CD4-positive, alpha-beta T cell treated with Interleukin-4 for 4 hours (primary cell): ENCODE data around the gene GBF1.

Source experiments
- DNase-seq: peaks from one replicate; pipeline ENCODE4 v3.0.0-alpha.2; 2020

The GBF1 gene

GRCh38 chr10:102396730-102397151, 151.4 kb downstream of the GBF1 start:
- no peak for DNase-seq

GRCh38 chr10:102397222-102398171, 152.2 kb downstream of the GBF1 start:
- no peak for DNase-seq

GRCh38 chr10:102398172-102399020, 153.1 kb downstream of the GBF1 start:
- DNase-seq, result no peak

- DNase-seq, result peak; percentile 84
Observed at GRCh38 chr10:102399217-102400021, 154.1 kb downstream of the GBF1 start.

- DNase-seq, result no peak
Observed at GRCh38 chr10:102400076-102400475, 154.7 kb downstream of the GBF1 start.

- DNase-seq, result no peak
Observed at GRCh38 chr10:102400598-102401341, 155.4 kb downstream of the GBF1 start.

- DNase-seq, result no peak
Observed at GRCh38 chr10:102401342-102401654, 156.0 kb downstream of the GBF1 start.

DNA sequence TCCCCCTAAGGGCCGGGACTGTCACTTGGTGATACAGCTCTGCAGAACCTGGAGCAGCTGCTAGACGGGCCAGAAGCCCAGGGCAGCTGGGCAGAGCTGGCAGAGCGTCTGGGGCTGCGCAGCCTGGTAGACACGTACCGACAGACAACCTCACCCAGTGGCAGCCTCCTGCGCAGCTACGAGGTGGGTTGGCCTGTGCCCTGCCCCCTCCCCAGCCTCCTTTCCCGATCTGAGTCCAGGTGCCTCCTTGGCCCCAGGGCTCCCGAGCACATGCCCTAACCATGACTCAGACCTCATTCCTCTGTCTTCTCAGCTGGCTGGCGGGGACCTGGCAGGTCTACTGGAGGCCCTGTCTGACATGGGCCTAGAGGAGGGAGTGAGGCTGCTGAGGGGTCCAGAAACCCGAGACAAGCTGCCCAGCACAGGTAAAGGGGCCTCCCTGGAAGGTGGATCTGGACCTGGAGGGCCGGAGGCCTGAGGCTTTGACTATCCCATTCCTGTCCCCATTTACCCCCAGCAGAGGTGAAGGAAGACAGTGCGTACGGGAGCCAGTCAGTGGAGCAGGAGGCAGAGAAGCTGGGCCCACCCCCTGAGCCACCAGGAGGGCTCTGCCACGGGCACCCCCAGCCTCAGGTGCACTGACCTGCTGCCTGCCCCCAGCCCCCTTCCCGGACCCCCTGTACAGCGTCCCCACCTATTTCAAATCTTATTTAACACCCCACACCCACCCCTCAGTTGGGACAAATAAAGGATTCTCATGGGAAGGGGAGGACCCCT, 156.6 kb downstream of the GBF1 start:
- no peak for DNase-seq

GRCh38 chr10:102402512-102402896, 157.2 kb downstream of the GBF1 start:
- no peak for DNase-seq

DNA sequence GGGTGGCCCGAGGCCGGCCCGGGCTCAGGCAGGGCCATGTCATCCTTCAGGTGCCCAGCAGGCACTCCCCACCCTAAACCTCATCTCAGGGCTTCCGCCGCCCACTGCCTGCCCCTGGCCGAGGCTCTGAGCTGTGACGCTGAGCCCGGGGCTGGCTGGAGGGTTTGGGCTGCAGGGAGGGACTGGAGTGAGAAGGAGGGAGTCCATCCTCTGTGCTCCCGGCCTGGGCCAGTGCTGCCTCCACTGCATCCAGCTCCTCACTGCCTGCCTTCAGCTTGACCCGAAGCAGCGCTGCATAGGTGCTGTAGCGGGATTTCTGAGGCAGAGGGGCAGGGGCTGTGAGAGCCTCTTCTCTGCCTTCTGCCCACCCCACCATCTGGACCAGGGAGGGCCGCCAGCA, 157.8 kb downstream of the GBF1 start:
- no peak for DNase-seq

DNA sequence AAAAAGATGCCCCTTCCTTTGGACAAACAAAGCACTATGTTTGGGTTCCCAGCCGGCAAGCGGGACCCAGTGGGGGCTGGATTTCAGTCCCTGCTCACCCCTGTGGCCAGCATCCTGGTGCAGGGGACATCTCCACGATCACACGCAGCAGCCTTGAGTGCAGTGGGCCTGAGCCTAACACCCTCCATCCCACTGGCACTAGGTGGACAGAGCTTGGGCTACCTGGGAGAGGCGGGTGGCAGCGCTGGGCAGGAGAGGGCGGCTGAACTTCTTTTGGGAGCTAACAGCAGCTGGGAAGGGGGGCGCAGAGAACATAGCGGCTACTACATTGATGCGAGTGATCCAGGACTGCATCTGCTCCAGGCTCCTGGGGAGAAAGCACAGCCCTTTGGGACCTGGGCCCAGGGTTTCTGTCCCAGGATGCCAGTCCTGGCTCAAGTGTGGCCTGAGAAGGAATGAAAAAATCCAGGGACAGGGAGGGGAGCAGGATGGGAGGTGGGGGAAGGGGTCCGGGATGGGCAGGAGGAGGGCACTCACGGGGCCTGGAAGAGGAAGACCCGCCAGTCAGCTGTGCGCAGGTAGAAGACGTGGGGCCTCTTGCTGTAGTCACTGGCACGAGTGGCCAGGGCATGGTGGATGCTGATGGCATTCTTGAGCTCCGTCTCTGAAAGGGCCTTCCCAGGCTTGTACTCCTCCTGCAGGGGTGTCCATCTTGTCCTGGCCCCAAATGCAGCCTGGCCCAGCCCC, 159.2 kb downstream of the GBF1 start:
- no peak for DNase-seq

- DNase-seq, result no peak
Observed at GRCh38 chr10:102405108-102405571, 159.8 kb downstream of the GBF1 start.

DNA sequence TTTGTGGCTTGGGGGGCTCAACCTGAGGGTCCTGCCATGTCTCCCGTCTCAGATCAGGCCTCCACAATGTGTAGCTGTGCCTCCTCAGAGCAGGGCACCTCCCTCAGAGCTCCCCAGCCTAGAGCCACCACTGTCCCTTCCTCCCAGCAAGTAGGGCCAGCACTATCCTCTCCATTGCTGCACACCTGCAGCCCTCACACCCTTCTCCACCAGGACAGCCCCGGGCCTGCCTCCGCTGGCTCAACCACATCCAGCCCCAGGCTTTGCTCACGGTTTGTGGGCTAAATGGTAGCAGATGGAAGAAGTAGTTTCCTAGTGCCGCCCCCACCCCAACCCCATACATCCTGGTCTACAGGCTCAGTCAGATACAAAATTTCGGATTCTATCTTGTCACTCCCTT, 160.3 kb downstream of the GBF1 start:
- no peak for DNase-seq

DNA sequence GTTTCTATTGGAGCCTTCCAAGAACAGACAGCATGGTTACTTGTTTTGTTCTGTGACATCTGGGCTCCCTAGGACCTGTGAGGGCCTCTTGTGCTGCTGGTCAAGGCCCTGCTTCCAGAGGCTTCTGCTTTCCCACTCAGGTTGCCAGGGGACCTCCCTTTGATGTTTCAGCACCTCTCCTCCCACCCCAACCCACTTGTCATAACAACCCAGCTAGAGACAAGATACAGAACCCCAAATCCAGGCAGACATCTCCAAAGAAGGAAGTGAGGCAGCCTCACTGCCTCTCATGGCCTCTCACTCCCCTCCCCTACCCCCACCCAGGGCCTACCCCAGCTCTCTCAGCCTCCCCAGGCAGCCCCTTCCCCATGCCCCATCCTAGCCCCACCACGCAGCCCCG, 161.5 kb downstream of the GBF1 start:
- DNase-seq, result no peak

DNA sequence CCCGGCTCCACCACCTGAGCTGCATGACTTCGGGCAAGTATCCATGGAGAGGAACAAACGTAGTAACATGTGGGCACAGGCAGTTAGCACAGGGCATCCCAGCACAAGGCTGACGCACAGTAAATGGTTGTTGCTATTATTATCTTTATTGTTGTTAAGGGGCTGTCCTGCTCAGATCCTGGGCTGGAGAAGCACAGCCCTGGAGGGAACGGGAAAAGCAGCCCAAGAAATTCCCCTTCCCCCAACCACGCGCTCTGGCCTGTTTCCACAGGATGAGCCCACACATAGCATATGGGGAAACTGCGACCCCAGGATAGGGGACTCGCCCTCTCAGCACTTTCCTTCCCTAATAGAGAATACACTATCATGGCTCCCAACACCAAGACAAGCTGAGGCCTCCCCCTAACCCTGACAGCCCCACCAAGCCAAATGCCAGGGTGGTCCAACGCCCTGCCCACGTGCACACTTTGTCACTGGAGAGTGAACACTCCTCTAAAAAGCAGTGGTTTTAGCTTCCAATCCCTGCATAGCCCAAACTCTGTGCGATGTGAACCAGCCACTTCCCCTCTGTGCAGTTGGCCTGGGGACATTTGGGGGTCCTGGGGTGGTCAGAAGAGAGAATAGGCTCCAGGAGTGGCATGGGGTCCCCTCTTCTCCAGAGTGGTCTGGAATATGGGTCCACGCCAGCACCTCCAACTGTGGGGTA, 162.2 kb downstream of the GBF1 start:
- no peak for DNase-seq

DNA sequence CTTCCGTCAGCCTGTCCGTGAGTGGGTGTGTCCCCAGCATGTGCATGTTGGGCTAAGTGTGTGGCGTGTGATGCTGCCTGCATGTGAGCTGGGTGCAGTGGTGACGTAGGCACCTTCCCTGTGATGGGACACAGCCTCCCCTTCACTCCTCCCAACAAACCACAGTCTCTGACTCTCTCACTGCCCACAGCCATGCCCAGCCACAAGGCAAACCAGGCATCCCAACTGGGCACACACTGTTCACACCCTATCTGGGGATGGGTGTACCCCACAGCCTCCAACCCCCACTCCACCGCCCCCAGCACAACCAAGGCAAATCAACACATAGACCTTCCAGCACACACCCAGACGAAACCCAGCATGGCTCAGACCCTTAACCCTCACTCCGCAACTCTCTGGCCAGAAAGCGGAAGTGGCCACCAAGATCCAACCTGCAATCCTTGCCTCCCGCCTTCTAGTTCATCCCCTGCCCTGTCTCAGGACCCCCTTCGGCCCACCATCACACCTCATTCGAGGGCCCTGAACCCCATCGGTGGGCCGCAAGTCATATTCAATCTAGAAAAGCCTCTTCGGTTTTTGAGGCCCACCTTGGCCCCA, 162.9 kb downstream of the GBF1 start:
- DNase-seq, result no peak

DNA sequence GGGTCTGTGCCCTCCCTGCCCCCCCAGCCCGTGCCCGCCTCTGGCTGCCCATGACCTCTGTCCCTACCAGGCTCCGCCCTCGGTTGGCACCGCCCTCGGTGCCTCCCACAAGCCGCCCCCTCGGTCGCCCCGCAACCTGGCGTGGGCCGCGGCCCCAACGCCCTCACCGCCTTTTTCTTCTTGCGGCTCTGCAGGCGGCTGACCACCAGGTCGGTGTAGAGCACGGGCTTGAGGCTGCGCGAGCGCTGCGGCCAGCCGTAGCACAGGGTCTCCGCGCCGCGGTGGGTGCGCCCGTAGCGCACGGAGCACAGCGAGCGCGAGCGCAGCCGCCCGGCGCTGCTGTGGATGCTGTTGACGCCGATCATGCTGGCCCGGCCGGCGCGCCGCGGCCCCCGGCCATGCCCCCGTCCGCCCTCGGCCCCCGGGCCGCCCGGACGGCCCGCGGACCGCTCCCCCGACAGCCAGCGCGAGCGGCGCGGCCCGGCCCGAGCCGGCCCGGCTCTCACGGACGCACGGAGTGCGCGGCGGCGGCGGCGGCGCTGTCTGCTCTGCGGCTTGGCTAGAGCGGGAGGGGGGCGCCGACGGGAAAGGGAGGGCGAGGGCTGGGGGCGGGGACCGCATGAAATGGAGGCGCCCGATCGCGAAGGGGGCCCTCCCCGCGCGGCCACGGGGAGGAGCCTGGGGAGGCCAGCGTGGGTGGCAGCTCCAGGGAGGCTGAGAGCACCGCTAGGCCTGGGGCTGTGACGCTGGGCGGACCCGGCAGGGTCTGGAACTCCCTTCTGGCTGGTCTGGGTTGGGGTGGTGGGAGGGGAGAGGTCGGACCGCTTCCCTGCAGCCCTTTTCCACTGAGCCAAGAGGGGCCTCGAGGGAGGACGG, 163.6 kb downstream of the GBF1 start:
- peak; percentile 47 for DNase-seq

DNA sequence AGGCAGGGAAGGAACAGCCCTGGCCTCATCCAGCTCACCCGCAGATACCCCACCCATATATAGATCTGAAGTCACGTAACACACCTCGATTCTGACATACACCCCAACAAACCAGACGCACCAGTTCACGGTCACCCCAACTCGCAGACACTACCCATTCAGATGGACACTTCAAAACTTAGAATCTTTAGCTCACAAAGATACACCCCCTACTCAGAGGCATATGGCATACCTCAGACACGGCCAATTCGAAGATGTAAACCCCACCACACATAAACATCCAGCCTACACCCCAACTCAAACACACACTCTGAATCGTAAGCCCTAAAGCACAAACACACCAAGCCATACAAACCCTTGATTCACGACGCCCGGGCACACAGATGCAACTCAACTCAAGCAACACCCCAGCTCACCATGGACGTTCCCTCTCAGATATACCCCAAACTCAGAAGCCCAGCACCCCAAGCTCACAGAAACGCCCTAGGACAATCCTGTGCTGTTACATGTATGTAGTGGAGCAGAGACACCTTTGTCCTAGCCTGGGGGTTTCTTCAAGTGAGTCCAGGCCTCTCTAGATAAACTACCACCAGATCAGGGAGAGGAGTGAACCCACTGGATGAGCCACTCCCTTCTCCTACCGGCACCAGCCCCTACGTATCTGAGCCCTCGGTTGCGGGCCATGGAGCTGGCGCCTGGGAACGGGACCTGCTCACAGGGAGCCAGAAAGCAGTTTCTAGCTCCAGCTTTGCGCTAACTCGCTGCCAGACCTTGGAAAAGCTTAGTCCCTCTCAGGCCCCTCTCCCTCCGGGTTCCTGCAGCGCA, 164.5 kb downstream of the GBF1 start:
- no peak for DNase-seq
